GM20431 (cell line): ENCODE results near the gene ADRM1.

ENCODE experiments used
- in situ Hi-C: fragments of 300-500 bp; cut with MseI, MboI; formaldehyde crosslinking; loops from one replicate; pipeline ENCODE4 v1.15.0; 2020; ENCODE audit warnings: low sequenced_read_pairs; ENCODE audit not compliant: unreplicated experiment

The ADRM1 gene

DNA sequence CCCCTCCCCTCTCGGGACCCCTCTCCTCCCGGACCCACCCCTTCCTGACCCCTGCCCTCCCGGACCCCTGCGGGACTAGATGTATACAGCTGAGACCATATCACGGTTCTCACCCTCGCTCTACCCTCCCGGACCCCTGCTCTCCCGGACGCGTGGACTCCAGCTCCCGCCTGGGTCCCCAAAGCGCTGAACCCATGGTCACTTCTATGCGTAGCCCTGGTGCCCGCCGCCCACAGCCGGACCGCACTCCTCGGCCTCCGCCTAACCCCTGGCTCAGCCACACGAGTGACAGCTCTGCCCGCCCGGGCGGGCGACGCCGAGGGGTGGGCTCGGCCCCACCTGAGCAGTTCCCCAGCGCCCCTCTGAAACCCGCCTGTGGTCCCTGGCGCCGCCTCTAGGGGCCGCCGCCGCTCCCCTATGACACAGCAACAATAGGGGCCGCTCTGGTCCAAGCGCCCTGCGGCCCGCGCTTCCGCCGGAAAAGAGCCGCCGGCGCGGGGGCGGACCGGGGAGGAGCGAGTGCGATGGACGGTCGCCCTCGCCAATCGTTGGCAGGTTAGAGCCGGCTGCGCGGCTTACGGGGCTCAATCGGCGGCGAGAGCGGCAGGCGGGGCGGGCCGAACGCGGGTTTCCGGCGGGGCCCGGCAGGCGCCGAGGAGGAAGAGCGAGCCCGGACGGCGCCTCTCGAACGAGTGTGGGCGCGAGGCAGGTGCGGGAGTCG is at the start of gene ADRM1:
ADRM1 (plus strand) TSS at position 657 of the 721 bp plus-strand sequence. CDS start 572 bp downstream, outside the sequence.
- in situ Hi-C loops: loop anchor here (10.0 kb wide), 1 partner anchor 82 kb away; the partner anchor contains the start of gene RPS21

DNA sequence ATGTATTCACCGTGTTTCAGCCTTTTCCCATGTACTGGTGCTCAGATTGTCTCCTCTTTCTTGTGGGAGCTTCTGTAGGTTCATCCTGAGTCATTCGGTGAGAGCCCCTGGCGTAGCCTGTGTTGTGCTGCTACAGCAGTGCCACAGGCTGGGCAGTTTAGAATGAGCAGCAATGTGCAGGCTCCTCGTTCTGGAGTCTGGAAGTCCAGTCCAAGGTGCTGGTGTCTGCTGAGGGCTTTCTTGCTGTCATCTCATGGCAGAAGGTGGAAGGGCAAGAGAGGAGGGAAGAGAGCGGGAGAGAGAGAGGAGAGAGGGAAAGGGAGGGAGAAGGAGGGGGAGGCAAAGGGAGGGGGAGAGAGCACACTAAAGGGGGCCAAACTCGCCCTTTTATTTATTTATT is 49.4 kb upstream of the ADRM1 start:
- in situ Hi-C loops: no loop called here

- in situ Hi-C loops: no loop called here
Observed at GRCh38 chr20:62254021-62254724, 48.6 kb upstream of the ADRM1 start.

DNA sequence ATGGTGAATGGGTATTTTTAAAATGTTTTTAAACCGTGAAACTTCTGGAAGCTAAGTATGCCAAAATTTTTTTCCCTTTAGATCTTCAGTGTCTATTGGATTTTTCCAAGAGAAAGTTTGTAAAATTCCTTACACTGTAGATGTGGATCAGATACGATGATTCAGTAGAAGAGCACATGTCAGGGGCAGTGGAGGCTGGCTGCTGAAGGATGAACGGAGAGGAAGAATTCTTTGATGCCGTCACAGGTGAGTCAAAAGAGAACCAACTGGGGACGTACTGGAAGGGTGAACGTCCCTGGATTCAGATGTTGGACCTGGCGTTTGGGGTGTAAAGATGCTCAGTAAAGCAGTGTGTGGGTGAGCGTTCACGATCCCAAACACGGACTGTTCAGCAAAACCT is 46.8 kb upstream of the ADRM1 start:
- in situ Hi-C loops: no loop called here

- in situ Hi-C loops: no loop called here
Observed at GRCh38 chr20:62258499-62259293, 44.1 kb upstream of the ADRM1 start.

DNA sequence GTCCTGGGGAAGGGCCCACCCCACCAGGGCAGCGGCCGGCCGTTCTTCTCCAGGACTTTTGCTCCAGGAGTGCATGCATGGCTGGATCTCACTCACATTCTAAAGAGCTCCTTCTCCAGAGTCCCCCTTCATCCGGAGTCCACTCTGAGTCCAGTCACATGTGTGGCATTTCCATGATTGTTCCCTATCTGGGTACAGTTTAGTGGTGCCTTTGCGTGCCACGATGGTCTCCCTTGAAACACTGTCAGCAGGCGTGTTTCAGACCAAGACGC is 43.6 kb upstream of the ADRM1 start:
- in situ Hi-C loops: no loop called here

DNA sequence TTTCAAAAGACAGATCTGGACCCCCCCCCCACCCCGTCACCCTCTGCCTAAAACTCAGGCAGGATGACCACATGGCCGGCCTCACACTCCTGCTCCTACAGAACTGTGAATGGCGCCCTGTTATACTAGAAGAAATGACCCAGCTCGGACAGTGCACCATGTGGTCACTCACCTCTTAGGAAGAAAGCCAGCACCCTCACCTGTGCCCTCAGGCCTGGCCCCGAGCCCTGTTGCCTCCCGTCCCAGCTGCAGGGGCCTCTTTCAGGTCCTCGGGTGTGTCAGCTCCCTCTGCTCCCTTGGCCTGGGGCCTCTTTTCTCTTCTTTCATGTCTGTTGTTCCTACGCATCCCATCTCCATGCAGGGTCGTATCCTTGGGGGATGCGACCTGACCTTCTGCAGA is 40.7 kb upstream of the ADRM1 start:
- in situ Hi-C loops: no loop called here

DNA sequence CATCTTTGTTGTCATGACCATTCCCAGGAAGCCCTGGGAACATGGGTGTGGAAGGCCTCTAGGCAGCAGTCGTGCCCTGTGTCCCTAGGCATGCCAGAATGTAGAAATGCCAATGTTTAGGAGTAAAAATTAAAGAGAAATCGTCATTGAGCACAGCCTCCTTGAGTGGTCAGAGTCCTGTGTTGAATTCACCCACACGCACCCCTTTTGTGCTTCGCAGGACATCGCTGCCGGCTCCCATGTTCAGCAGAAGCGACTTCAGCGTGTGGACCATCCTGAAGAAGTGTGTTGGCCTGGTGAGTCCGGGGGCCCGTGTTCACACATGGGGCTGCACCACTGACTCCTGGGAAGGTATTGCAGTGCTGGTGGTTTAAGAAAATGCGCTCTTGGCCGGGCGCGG is 39.4 kb upstream of the ADRM1 start:
- in situ Hi-C loops: no loop called here

- in situ Hi-C loops: no loop called here
Observed at GRCh38 chr20:62265365-62265764, 37.4 kb upstream of the ADRM1 start.

DNA sequence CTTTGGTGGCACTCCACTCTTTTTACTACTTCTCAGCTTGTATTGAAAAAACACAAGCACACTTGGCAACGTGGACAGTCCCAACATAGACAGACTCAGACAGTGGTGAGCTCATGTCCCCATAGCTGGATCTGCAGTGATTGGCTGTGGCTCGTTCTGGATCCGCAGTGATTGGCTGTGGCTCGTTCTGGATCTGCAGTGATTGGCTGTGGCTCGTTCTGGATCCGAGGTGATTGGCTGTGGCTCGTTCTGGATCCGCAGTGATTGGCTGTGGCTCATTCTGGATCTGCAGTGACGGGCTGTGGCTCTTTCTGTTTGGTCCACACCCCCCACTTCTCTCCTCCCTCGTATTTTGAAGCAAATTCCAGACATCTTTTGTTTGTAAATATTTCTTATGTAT is 36.5 kb upstream of the ADRM1 start:
- in situ Hi-C loops: no loop called here

- in situ Hi-C loops: no loop called here
Observed at GRCh38 chr20:62266851-62267250, 35.9 kb upstream of the ADRM1 start.

DNA sequence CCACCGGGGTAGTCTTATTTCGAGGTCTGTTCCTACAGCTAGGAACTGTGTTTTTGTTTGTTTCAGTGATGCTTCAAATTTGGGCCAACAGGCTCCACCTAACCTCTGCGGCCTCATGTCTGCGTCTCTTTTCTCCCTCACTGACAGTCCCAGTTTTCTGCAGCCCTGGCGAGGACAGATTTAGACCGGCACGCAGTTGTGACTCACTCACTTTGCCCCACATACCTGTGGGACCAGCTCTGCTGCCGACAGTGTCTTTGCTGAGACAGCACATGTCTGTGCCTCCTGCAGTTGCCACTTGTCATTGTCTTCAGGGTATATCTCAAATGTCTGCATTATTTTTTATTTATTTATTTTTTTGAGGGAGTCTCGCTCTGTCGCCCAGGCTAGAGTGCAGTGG is 35.3 kb upstream of the ADRM1 start:
- in situ Hi-C loops: no loop called here

DNA sequence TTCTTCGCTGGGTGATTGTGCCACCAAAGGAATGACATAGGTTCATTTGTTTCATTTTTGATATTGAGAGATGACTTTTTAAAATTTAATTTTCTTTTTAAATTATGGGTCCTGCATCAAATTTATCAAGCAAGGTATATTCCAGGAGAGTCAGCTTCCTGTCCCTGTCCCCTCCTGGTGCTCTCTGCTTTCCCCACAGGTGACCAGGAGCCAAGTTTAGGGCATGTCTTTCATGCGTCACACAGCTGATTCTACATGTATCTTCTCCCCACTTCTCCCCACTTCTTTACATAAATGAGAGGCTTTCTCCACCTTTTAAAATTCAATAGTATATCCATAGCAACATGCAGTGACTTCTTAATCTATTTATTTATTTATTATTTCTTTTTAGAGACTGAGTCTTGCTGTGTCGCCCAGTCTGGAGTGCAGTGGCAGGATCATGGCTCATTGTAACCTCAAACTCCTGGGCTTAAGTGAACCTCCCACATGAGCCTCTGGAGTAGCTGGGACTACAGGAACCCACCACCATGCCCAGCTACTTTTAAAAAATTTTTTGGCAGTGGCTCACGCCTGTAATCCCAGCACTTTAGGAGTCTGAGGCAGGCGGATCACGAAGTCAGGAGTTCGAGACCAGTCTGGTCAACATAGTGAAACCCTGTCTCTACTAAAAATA is 34.4 kb upstream of the ADRM1 start:
- in situ Hi-C loops: no loop called here

- in situ Hi-C loops: no loop called here
Observed at GRCh38 chr20:62269378-62269777, 33.4 kb upstream of the ADRM1 start.

- in situ Hi-C loops: no loop called here
Observed at GRCh38 chr20:62269871-62270270, 32.9 kb upstream of the ADRM1 start.

- in situ Hi-C loops: no loop called here
Observed at GRCh38 chr20:62272200-62272599, 30.6 kb upstream of the ADRM1 start.

DNA sequence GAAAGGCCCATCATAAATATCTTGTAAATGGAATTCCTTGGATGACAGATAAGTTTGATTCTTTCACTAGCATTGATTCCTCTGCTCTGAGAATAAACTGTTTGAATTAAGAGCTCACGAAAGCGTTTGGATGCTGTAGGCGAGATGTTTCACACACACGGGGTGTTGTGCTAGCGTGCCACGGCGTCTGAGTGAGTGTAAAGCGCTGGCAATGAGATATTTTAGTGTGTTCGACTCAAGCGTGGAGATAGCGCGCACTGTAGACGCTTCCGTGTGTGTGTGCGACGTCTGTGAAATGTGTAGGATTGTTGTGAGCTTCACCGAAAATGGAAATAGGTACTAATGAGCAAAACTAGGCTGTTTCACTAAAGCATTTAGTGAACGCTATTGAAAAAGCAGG is 29.4 kb upstream of the ADRM1 start:
- in situ Hi-C loops: no loop called here

GRCh38 chr20:62274332-62274950 is 28.4 kb upstream of the ADRM1 start:
- in situ Hi-C loops: no loop called here

DNA sequence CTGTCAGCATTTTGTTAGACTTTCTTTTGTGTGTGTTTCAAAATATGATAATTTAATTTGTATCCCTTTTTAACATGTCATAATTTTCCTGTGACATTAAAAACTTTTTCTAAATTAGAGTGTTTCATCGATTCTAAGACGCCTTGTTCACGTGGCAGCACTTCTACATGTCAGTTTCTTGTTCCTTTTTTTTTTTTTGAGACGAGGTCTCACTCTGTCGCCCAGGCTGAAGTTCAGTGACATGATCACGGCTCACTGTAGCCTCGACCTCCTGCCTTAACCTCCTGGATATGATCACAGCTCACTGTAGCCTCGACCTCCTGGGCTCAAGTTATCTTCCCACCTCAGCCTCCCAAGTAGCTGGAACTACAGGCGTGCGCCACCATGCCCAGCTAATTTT is 27.6 kb upstream of the ADRM1 start:
- in situ Hi-C loops: no loop called here

- in situ Hi-C loops: no loop called here
Observed at GRCh38 chr20:62276439-62276838, 26.4 kb upstream of the ADRM1 start.
